GM19239 (cell line): ENCODE measurements around the gene HACD1.

Experiments used
- DNase-seq: peaks from one replicate; pipeline ENCODE4 v3.0.0; 2011; ENCODE audit warnings: low spot score; ENCODE audit not compliant: insufficient read length
- FAIRE-seq: peaks from 2 replicates; lab custom pipeline; 2011; peaks lifted over from hg19 to GRCh38; lab: Jason Lieb, UNC

HACD1 gene

GRCh38 chr10:17617031-17617911 lies at the start of gene HACD1:
HACD1 (minus strand) TSS chr10:17617374; CDS start chr10:17617339, 35 bp downstream.
- FAIRE-seq (peak; percentile 64), DNase-seq (peak; percentile 42)

GRCh38 chr10:17665747-17666146 lies 48.6 kb upstream of the HACD1 start:
- DNase-seq (no peak), FAIRE-seq (no peak)

GRCh38 chr10:17663450-17663849 lies 46.3 kb upstream of the HACD1 start:
- no peak for FAIRE-seq
- no peak for DNase-seq

GRCh38 chr10:17662193-17663138 lies 45.3 kb upstream of the HACD1 start:
- DNase-seq (no peak), FAIRE-seq (peak; percentile 66)

- FAIRE-seq (no peak), DNase-seq (no peak)
Measured at GRCh38 chr10:17661510-17661909, 44.3 kb upstream of the HACD1 start.

GRCh38 chr10:17660921-17661320 lies 43.7 kb upstream of the HACD1 start:
- FAIRE-seq (no peak), DNase-seq (no peak)

GRCh38 chr10:17659365-17659764 lies 42.2 kb upstream of the HACD1 start:
- DNase-seq (no peak), FAIRE-seq (no peak)

GRCh38 chr10:17657103-17657500 lies 39.9 kb upstream of the HACD1 start:
- FAIRE-seq (no peak), DNase-seq (no peak)

GRCh38 chr10:17655567-17656146 lies 38.5 kb upstream of the HACD1 start:
- no peak for DNase-seq
- peak; percentile 96 for FAIRE-seq

- no peak for FAIRE-seq
Measured at GRCh38 chr10:17655009-17655408, 37.8 kb upstream of the HACD1 start.

GRCh38 chr10:17652585-17652984 lies 35.4 kb upstream of the HACD1 start:
- no peak for DNase-seq
- no peak for FAIRE-seq

More at GRCh38 chr10:17655009-17655408, 37.8 kb upstream of the HACD1 start:
- DNase-seq = no peak

GRCh38 chr10:17651896-17652295 lies 34.7 kb upstream of the HACD1 start:
- FAIRE-seq = no peak
- no peak for DNase-seq

- DNase-seq (no peak), FAIRE-seq (peak; percentile 75)
Measured at GRCh38 chr10:17650416-17650815, 33.2 kb upstream of the HACD1 start.

GRCh38 chr10:17649836-17650235 lies 32.7 kb upstream of the HACD1 start:
- DNase-seq = no peak
- FAIRE-seq = no peak

GRCh38 chr10:17649052-17649451 lies 31.9 kb upstream of the HACD1 start:
- FAIRE-seq = no peak

GRCh38 chr10:17648243-17649035 lies 31.3 kb upstream of the HACD1 start:
- DNase-seq (no peak), FAIRE-seq (peak; percentile 47)

More at GRCh38 chr10:17649052-17649451, 31.9 kb upstream of the HACD1 start:
- DNase-seq = no peak

GRCh38 chr10:17647326-17647725 lies 30.2 kb upstream of the HACD1 start:
- no peak for DNase-seq
- FAIRE-seq = peak; percentile 35

GRCh38 chr10:17645621-17646345 lies 28.6 kb upstream of the HACD1 start:
- DNase-seq (no peak), FAIRE-seq (peak; percentile 52)

- no peak for DNase-seq
Measured at GRCh38 chr10:17644485-17644943, 27.3 kb upstream of the HACD1 start.

More at GRCh38 chr10:17644485-17644943, 27.3 kb upstream of the HACD1 start:
- peak; percentile 76 for FAIRE-seq
